Measurements from ENCODE around the gene CBFA2T2.

CBFA2T2 gene

GRCh38 chr20:33687370-33687915 lies 197.5 kb downstream of the CBFA2T2 start:
- DNase-seq: no peak
- peaks cover 8 to 14% of the 10 kb centered on the region in 2 experiments for H3K4me1 ChIP-seq (ENCODE audit: control insufficient read depth in 1 of 2, insufficient read depth in 2 of 2, low read length in 2 of 2)
- H3K14ac ChIP-seq (ENCODE audit: low read length): no peak overlapping the region
- no peak overlapping the region for H3K18ac ChIP-seq (ENCODE audit: low read length)
- H3K9me3 ChIP-seq (ENCODE audit: insufficient read depth, low read depth, low read length): no peaks in the 10 kb centered on the region
- H3K4me2 ChIP-seq (ENCODE audit: low read length): no peak overlapping the region
- H2BK12ac ChIP-seq (ENCODE audit: low read length): no peak overlapping the region
- no peak overlapping the region for H4K91ac ChIP-seq (ENCODE audit: low read depth, low read length)
- H2AK5ac ChIP-seq (ENCODE audit: low read length): no peak overlapping the region
- no peaks in the 10 kb centered on the region for H3K27me3 ChIP-seq (ENCODE audit: insufficient read depth, low read length)
- H3K27ac ChIP-seq (ENCODE audit: low read depth, low read length): no peak overlapping the region
- no peak overlapping the region for H2BK120ac ChIP-seq (ENCODE audit: insufficient read depth, low read length, poor library complexity)
- H3K4me3 ChIP-seq (ENCODE audit: low read depth, low read length): no peak overlapping the region
- H3K4ac ChIP-seq (ENCODE audit: low read depth, low read length): no peak overlapping the region
- H4K12ac ChIP-seq (ENCODE audit: low read depth, low read length): no peak overlapping the region
- H3K36me3 ChIP-seq (ENCODE audit: control insufficient read depth in 1 of 2, insufficient read depth in 2 of 2, low read length in 2 of 2): no peaks in the 10 kb centered on the region
- H3K79me1 ChIP-seq (ENCODE audit: low read length): no peaks in the 10 kb centered on the region
- H3K9ac ChIP-seq (ENCODE audit: low read length): no peak overlapping the region
- no peak overlapping the region for H3K23ac ChIP-seq (ENCODE audit: low read length)
- no CpG with 5 or more reads among the region's 8 CpGs for WGBS (ENCODE audit: extremely low coverage, insufficient coverage, insufficient read length)
- peaks cover 2% of the 10 kb centered on the region for H3K79me2 ChIP-seq (ENCODE audit: control insufficient read depth, insufficient read depth, low read length, poor library complexity)
- H2BK5ac ChIP-seq (ENCODE audit: low read depth, low read length, poor library complexity): no peak overlapping the region
- no peak overlapping the region for H2AFZ ChIP-seq (ENCODE audit: insufficient read depth, low read length, poor library complexity)
- H4K8ac ChIP-seq (ENCODE audit: low read depth, low read length): no peak overlapping the region

- Histone ChIP-seq H3K23ac (ENCODE audit: low read length) (no peak overlapping the region), H2BK12ac (ENCODE audit: low read length) (no peak overlapping the region), H3K14ac (ENCODE audit: low read length) (no peak overlapping the region), H4K12ac (ENCODE audit: low read depth, low read length) (no peak overlapping the region), H2BK120ac (ENCODE audit: insufficient read depth, low read length, poor library complexity) (no peak overlapping the region), H3K36me3 (ENCODE audit: control insufficient read depth in 1 of 2, insufficient read depth in 2 of 2, low read length in 2 of 2) (no peaks in the 10 kb centered on the region), H3K18ac (ENCODE audit: low read length) (no peak overlapping the region), H3K4me2 (ENCODE audit: low read length) (no peak overlapping the region), H3K4me3 (ENCODE audit: low read depth, low read length) (no peak overlapping the region), H3K27me3 (ENCODE audit: insufficient read depth, low read length) (no peaks in the 10 kb centered on the region), H3K4ac (ENCODE audit: low read depth, low read length) (no peak overlapping the region), H3K4me1 (ENCODE audit: control insufficient read depth in 1 of 2, insufficient read depth in 2 of 2, low read length in 2 of 2) (peaks cover 8 to 14% of the 10 kb centered on the region in 2 experiments), H3K9me3 (ENCODE audit: insufficient read depth, low read depth, low read length) (no peaks in the 10 kb centered on the region), H2AFZ (ENCODE audit: insufficient read depth, low read length, poor library complexity) (no peak overlapping the region), H3K27ac (ENCODE audit: low read depth, low read length) (no peak overlapping the region), H3K79me1 (ENCODE audit: low read length) (no peaks in the 10 kb centered on the region), H4K91ac (ENCODE audit: low read depth, low read length) (no peak overlapping the region), H2AK5ac (ENCODE audit: low read length) (no peak overlapping the region), H3K9ac (ENCODE audit: low read length) (no peak overlapping the region), H2BK5ac (ENCODE audit: low read depth, low read length, poor library complexity) (no peak overlapping the region), H3K79me2 (ENCODE audit: control insufficient read depth, insufficient read depth, low read length, poor library complexity) (peaks cover 2% of the 10 kb centered on the region), H4K8ac (ENCODE audit: low read depth, low read length) (no peak overlapping the region)
- DNase-seq: no peak
- no CpG with 5 or more reads among the region's 3 CpGs for WGBS (ENCODE audit: extremely low coverage, insufficient coverage, insufficient read length)
Observed at GRCh38 chr20:33687993-33688937, 198.4 kb downstream of the CBFA2T2 start.

GRCh38 chr20:33688938-33689424 lies 199.1 kb downstream of the CBFA2T2 start:
- Histone ChIP-seq H4K8ac (ENCODE audit: low read depth, low read length) (no peak overlapping the region), H3K23ac (ENCODE audit: low read length) (no peak overlapping the region), H2AFZ (ENCODE audit: insufficient read depth, low read length, poor library complexity) (no peak overlapping the region), H4K12ac (ENCODE audit: low read depth, low read length) (no peak overlapping the region), H3K79me1 (ENCODE audit: low read length) (no peaks in the 10 kb centered on the region), H3K9ac (ENCODE audit: low read length) (no peak overlapping the region), H3K9me3 (ENCODE audit: insufficient read depth, low read depth, low read length) (no peaks in the 10 kb centered on the region), H3K4me3 (ENCODE audit: low read depth, low read length) (no peak overlapping the region), H3K4ac (ENCODE audit: low read depth, low read length) (no peak overlapping the region), H2AK5ac (ENCODE audit: low read length) (no peak overlapping the region), H3K4me2 (ENCODE audit: low read length) (no peak overlapping the region), H2BK120ac (ENCODE audit: insufficient read depth, low read length, poor library complexity) (no peak overlapping the region), H3K4me1 (ENCODE audit: control insufficient read depth in 1 of 2, insufficient read depth in 2 of 2, low read length in 2 of 2) (peaks cover 8 to 14% of the 10 kb centered on the region in 2 experiments), H3K27ac (ENCODE audit: low read depth, low read length) (no peak overlapping the region), H3K36me3 (ENCODE audit: control insufficient read depth in 1 of 2, insufficient read depth in 2 of 2, low read length in 2 of 2) (no peaks in the 10 kb centered on the region), H4K91ac (ENCODE audit: low read depth, low read length) (no peak overlapping the region), H3K79me2 (ENCODE audit: control insufficient read depth, insufficient read depth, low read length, poor library complexity) (peaks cover 2% of the 10 kb centered on the region), H2BK12ac (ENCODE audit: low read length) (no peak overlapping the region), H2BK5ac (ENCODE audit: low read depth, low read length, poor library complexity) (no peak overlapping the region), H3K27me3 (ENCODE audit: insufficient read depth, low read length) (no peaks in the 10 kb centered on the region), H3K14ac (ENCODE audit: low read length) (no peak overlapping the region), H3K18ac (ENCODE audit: low read length) (no peak overlapping the region)
- no CpG with 5 or more reads among the region's 3 CpGs for WGBS (ENCODE audit: extremely low coverage, insufficient coverage, insufficient read length)
- DNase-seq: no peak

- WGBS (ENCODE audit: extremely low coverage, insufficient coverage, insufficient read length): no CpG with 5 or more reads among the region's 1 CpG
Observed at GRCh38 chr20:33689493-33689892, 199.6 kb downstream of the CBFA2T2 start.

More at GRCh38 chr20:33689493-33689892, 199.6 kb downstream of the CBFA2T2 start:
- no peaks in the 10 kb centered on the region for H3K27me3 ChIP-seq (ENCODE audit: insufficient read depth, low read length)
- H2BK12ac ChIP-seq (ENCODE audit: low read length): no peak overlapping the region
- H4K12ac ChIP-seq (ENCODE audit: low read depth, low read length): no peak overlapping the region
- H3K79me1 ChIP-seq (ENCODE audit: low read length): no peaks in the 10 kb centered on the region
- H3K36me3 ChIP-seq (ENCODE audit: control insufficient read depth in 1 of 2, insufficient read depth in 2 of 2, low read length in 2 of 2): no peaks in the 10 kb centered on the region
- H2BK5ac ChIP-seq (ENCODE audit: low read depth, low read length, poor library complexity): no peak overlapping the region
- no peak overlapping the region for H2AK5ac ChIP-seq (ENCODE audit: low read length)
- no peak overlapping the region for H3K27ac ChIP-seq (ENCODE audit: low read depth, low read length)
- H3K4ac ChIP-seq (ENCODE audit: low read depth, low read length): no peak overlapping the region
- H3K9me3 ChIP-seq (ENCODE audit: insufficient read depth, low read depth, low read length): no peaks in the 10 kb centered on the region
- H3K4me1 ChIP-seq (ENCODE audit: control insufficient read depth in 1 of 2, insufficient read depth in 2 of 2, low read length in 2 of 2): peaks cover 8 to 14% of the 10 kb centered on the region in 2 experiments
- H3K14ac ChIP-seq (ENCODE audit: low read length): no peak overlapping the region
- H2AFZ ChIP-seq (ENCODE audit: insufficient read depth, low read length, poor library complexity): no peak overlapping the region
- no peak overlapping the region for H3K23ac ChIP-seq (ENCODE audit: low read length)
- no peak for DNase-seq
- no peak overlapping the region for H3K4me3 ChIP-seq (ENCODE audit: low read depth, low read length)
- H3K18ac ChIP-seq (ENCODE audit: low read length): no peak overlapping the region
- no peak overlapping the region for H3K9ac ChIP-seq (ENCODE audit: low read length)
- H2BK120ac ChIP-seq (ENCODE audit: insufficient read depth, low read length, poor library complexity): no peak overlapping the region
- H4K8ac ChIP-seq (ENCODE audit: low read depth, low read length): no peak overlapping the region
- no peak overlapping the region for H3K4me2 ChIP-seq (ENCODE audit: low read length)
- H4K91ac ChIP-seq (ENCODE audit: low read depth, low read length): no peak overlapping the region
- H3K79me2 ChIP-seq (ENCODE audit: control insufficient read depth, insufficient read depth, low read length, poor library complexity): peaks cover 2% of the 10 kb centered on the region

Data from trophoblast cell (in vitro differentiated cells and primary cell).